NCI-H187 (cell line): ENCODE data around the gene MOB3C.

ENCODE experiments used
- DNase-seq, 2 experiments: peaks; one replicate each; lab custom pipeline; 2025; lab: John Stamatoyannopoulos, UW

Gene MOB3C

DNA sequence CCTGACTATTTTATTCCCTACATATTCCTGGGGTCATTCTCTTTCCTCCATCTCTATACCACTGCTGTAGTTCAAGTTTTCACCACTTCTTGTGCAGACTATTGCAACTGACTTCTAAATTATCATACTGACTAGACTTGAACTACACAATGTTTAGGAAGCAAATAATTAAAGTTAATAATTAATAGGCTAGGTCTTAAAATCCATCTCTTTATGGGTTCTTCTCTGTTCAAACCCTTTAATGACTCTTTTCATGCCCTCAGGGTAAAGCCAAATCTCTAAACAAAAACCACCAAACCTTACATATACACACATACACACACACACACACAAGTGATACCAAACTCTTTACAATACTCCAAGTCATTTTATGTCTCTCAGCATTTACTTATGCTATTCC, 22.3 kb upstream of the MOB3C start:
- DNase-seq, result no peak

DNA sequence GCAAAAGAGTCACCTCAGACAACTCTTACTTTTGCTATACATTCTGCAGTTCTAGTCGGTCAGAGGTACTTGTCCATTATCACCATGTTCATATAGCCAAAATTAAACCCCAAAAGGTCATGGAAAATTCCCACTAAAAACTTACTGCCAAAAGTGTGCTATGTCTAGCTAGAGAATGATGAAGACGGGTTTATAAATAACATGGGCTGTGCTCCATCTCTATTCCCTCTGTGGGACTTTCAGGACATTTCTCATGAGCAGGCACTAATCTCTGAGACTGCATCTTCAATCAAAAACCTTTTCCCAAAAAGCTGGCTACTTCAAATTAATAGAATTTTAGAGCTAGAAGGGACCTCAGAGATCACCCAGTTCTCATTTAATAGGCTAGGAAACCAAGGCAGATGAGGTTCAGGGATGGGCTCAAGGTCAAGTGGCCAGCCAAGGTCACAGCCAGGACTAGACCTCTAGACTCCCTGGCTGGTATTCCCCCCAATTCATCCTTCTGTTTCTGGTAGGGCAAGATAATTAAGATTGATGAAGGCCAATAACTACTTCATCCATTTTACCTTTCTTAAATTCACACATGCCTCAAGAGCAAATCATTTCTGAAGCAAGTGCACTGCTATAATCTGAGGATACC, 21.0 kb upstream of the MOB3C start:
- DNase-seq, result no peak

DNA sequence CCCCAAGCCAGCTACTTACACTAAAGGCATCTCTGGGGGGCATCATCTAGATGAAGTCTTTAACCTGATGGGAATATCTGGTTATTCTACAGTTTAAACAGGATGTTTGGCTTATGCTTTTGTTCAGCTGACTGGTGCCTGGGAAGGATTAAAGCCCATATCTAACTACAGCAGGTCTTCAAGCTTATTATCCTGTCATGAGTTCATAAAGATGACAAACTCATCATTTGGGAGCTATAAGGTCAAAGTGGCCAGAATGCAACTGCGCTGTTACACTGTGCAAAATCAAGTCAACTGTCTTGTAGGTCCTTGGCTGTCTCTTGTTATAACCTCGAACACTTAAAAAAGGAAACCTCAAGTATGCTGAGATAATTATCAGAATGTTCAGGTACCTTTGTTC, 18.6 kb upstream of the MOB3C start:
- no peak for DNase-seq

DNA sequence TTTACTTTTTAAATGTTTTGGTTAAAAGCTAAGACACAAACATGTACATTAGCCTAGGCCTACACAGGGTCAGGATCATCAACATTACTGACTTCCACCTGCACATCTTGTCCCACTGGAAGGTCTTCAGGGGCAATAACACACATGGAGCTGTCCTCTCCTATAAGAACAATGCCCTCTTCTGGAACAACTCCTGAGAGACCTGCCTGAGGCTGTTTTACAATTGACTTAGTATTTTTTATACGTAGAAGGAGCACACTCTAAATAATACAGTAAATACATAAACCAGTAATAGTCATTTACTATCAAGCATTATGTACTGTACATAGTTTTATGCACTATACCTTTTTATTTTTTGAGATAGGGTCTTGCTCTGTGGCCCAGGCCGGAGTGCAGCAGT, 14.1 kb upstream of the MOB3C start:
- no peak for DNase-seq

DNA sequence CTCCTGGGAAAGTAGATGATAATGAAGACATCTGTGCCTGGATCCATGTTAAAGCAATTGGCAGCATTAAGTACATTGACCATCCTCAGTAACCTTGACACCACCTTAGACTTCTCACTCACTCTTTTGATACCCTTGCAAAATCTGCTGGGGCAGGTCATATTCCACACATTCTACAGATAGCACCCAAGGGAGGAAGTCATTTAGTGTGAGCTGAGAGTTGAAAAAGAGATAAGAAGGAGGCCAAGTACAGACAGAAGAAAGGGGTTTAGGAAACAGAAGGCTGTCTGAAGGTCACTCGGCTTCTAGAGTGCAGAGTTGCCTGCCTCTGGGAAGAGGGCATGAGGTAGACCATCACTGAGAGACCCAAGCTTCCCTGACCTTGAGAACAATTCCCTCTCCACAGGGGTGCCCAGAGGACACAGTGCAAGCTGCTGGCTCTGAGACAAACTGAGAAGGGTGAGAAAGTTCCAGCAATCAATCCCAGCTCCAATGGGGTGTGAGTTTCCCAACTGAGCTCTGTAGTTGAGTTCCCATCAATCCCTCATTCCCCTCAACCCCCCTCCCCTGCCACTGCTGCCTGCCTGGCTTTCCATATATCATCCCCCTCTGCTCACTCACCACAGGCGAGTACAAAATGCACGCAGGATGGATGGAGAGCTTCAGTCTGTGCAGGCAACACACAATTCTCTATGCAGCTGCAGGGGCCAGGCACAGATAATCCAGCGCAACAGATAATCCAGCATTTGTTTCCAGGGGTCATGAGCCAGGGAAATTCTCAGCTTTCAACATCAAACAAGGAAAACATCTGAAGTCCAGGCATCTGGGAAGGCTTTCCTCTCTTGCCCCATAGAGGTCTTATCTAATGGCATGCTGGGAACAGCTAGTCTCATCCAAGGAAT, 7.4 kb upstream of the MOB3C start:
- DNase-seq, result no peak

DNA sequence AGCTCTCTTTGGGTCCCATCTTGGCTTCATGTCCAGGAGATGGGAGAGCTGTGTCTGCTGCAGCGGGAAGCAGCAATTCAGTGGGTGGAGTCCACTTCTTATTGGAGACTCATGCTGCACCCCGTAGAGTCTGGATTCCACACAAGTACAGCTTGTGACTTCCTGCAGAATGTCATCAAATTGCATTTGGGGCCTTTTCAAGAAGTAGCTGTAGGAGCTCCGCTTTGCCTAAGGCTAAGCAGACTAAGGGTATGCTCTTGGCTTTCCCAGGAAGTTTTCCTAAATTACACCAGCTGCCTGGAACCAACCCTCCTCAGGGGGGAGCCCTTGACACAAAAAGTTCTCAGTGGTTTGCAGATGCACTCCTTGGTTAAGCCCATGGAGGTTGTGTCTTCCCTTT, 5.7 kb upstream of the MOB3C start:
- no peak for DNase-seq

DNA sequence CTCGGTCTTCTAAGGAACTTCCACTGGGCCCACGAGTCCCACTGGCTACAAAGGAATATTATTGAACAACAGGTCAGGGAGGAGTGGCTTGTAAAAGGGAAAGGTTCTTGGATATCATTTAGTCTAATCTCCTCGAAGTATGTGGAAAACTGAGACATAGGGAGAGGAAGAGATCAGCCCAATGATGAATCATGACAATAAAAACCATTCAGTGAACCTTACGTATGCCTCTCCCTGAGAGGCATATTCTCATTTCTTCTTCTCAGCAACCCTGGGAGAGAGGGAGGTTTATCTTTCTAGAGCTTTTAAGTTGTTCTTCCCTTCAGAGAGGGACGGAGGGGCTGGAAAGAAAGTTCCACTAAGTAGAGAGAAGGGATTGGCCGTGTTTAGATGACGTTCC, 5.3 kb upstream of the MOB3C start:
- no peak for DNase-seq

DNA sequence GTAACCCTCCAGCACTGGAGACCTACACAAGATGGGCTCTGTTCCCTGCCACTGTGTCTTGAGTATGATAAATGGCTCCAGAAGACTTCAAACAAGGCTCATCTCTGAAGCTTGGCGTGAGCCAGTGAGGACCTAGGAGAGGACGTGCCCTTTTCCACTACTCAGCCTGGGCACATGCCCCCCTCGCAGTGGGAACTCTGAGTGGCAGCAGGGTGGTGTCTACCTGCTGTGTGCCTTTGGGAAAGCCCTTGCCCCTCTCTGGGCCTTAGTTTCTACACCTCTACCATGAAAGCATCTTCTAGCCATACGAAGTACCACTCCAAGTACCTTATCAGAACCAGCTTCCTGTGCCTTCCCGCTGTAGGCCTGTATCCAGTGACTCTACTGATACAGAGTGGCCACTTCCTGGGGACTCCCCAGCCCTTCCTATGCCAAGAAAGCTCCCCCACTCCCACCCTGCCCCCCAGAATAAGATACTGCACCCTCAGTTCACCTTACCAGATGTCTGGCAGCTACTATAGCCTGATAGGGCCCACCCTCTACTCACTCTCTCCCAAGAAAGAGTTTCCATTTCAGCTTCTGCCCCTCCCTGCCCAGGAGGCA, 3.1 kb upstream of the MOB3C start:
- no peak for DNase-seq

DNA sequence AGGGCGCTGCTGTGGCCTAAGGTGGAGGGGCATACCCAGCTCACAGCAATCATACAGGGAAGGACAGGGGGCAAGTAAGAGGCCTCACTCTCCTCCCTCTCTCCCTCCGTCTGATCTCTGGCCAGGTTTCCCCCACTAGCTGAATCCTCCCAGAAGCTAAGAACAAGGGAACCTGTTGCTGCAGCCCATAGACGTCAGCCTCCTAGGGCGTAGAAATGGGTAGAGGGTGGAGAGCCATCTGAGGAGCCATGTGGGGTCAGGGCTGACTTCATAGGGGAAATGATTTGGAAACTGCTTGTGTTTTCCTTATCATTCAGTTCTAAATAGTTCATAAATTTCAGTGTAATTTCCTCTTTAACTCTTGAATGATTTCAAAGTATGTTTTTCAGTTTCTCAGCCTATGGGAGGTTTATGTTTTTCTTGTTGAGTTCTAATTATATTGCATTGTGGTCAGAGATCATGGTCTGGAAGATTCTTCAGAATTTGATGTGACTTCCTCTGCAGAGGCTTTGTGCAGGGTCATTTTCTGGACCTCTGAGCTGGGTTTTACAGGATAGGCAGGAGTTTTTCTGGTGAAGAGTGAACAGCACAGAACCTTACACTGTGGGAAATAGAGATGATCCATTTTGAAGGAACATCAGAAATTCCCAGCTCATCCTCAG, 2.3 kb upstream of the MOB3C start:
- DNase-seq, result no peak

DNA sequence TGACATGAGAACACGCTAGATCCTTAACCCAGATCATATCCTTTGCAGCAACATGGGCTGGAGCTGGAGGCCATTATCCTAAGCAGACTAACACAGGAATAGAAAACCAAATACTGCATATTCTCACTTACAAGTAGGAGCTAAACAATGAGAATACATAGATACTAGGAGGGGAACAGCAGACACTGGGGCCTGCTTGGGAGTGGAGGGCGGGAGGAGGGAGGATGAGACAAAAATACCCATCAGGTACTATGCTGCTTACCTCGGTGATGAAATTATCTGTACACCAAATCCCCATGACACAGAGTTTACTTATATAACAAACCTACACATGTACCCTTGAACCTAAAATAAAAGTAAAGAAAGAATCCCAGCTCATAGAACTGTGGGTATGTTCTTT, 1.2 kb upstream of the MOB3C start:
- DNase-seq, result no peak

DNA sequence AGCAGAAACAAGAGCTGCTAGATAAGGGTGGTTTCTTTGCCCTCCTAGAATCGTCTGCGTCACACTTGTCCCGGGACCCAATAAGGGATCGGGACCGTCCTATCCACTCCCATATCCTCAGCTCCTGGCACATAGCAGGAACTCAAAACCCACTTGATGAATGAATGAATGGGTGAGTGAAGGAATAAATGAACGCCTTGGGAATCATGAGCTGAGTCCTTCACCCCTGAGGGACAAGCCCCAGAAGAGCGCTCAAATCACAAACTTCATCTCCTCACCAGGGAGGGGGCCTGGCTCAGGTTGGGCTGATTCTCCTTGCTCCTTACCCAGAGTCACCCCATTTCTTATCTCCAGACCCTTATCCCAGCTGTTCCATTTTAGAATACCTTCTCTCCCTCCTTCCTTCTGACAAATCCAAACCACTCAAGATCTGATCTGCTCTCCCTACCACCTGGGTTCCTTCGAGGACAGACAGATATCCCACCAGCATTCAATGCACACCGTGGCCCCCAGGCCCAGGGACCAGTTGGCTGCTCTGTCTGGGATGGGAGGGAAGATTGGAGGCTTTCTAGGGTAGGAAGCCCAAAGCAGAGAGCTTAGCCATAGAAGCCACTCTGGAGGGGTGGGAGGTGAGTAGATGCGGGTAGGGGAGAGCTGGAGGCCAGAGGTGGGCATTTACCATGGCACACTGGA, 643 bp upstream of the MOB3C start:
- no peak for DNase-seq

DNA sequence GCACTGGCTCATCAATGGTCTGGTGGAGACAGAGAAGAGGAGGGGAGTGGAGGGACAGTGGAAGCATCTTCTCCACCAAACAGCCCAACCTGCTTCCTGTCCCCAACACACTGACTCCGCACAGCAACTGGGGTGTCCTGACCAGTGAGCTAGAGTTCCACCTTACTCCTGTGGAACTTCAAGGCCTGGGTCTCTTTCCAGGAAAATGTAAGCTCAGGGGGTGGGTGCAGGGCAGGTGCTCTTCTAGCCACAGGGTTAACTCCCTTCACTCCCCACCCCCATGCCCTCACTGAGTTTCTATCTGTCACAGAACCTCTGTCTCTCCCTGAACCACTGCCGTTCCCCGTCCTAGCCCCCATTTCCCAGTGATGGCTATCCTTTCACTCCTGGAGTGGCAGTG, 876 bp downstream of the MOB3C start:
- DNase-seq, result no peak

DNA sequence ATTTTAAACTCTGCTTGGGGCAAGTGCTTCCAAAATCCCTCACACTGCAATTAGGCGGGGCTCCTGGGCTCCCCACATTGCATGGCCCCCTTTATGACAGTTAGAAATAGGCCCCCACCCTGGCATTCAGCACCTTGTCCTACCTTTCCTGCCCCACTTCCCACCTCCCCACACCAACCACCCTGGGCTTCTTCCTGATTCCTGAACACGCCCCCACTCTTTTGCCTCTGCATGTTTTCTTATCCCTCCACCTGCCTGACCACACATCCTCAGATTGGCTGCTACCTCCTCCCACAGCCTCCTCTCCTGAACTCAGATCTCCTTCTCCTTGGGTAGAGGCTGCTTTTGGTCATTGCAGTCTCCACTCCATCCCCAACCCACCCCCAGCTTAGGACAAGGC, 1.5 kb downstream of the MOB3C start:
- no peak for DNase-seq

DNA sequence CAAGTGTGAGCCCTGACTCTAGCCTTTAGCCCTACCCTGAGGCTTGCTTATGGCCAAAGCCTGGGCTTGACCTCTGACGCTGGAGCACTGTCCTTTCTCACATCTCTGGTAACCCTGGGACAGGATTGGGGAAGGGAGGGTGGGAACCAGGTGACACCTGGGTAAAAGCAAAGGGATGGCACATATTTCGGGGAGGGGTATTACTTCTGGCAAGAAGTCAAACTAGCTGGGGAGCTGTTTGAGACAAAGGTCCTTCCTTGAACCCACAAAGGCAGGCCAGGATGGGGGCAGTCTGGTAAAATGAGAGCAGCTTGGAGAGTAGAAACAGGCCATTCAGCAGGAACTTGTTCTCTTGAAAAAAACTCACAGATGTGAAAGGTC, 2.0 kb downstream of the MOB3C start:
- DNase-seq, result no peak

DNA sequence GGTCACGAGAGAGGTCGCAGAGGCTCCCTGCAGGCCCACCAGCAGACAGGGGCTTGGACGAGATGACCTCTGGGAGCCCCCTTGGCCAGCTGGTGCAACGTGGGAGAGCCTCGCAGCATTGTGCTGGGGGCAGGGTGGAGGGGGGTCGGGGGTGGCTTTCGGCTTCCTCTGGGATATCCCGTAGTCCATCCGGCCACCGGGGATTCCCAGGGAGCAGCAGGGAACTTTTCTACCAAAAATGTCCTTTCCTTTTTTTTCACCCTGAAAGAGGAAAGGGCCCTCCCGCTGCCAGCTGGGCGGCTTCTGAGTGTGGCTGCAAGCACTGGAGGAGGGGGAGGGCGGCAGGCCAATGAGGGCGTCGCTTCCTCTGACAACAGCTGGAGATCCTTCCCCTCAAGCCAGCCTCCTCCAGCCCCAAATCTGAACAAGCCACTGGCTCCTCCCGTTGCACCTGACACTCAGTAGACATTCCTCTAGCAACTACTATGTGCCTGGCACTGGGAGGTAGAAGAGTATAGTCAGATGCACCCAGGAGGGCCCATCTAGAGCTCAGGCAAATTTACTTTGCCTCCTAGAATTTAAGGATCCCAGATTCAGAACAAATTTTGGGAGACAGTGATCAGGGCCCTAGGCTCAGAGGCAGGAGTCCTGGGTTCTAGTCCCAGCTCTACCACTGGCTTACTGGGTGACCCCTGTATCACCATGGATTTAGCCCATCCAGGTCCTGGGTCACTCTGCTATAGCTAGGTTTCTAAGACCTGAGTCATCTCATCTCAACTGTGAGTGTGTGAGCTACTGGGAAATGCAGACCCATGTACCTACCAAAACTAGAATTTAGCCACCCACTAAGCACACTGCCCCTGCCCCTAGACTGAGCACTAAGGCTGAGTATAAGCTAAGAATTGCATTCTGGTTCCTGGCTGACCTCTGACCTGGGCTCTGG, 2.7 kb downstream of the MOB3C start:
- DNase-seq, result no peak

DNA sequence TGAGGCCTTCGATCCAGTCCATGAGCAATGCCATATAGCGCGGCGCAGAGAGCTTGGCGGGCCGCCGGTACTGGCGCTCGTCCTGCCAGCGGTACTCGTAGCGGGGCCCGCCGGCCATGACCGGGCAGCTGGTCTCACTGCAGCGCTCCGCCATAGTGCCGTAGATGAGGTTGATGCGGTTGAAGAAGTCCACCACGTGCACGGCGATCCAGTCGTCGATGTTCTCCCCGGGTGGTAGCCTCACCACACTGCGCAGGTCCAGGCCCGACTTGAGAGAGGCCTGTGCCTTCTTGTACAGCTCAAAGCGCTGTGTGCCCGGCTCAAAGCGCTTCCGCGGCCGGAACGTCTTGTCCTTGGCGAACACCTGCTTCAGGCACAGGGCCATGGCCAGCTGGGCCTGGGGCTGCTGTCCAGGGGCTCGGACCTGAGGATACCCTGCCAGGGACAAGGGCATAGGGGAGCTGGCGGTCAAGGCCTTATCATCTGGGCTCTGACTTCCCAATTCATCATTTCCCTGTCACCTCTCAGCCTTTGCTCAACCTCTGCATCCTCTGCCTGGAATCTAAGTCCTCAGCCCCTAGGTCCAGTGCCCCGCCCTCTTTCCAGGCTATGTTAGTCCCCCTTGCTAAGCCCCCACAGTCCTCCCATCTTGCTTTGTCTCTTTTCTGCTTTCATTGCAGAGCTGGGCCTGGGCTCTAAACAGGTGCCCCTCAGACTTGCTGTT, 3.5 kb downstream of the MOB3C start:
- DNase-seq, result no peak

DNA sequence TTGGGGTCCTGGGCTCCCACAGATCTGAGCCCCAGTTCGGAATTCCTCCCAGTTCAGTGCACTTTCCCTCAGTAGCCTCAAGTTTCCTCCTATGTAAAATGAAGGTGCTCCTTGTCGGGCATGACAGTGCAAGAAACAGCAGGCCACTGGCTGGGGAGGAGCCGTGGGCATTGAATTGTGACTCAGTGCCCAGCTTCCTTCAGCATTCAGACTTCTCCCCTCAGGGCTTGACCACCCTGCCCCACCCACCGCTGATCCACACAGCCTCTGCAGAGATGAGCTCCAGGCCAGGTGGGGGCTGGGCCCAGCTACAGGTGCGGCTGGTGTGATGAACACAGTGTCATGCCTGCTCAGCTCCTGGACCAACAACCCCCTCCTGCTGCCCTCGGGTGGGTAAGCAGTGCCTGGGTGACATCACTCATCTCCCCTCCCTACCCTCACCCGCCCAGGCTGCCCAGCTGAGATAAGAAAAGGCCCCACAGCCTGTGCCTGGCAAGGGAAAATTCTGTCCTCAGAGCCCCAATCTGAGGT, 4.9 kb downstream of the MOB3C start:
- no peak for DNase-seq

DNA sequence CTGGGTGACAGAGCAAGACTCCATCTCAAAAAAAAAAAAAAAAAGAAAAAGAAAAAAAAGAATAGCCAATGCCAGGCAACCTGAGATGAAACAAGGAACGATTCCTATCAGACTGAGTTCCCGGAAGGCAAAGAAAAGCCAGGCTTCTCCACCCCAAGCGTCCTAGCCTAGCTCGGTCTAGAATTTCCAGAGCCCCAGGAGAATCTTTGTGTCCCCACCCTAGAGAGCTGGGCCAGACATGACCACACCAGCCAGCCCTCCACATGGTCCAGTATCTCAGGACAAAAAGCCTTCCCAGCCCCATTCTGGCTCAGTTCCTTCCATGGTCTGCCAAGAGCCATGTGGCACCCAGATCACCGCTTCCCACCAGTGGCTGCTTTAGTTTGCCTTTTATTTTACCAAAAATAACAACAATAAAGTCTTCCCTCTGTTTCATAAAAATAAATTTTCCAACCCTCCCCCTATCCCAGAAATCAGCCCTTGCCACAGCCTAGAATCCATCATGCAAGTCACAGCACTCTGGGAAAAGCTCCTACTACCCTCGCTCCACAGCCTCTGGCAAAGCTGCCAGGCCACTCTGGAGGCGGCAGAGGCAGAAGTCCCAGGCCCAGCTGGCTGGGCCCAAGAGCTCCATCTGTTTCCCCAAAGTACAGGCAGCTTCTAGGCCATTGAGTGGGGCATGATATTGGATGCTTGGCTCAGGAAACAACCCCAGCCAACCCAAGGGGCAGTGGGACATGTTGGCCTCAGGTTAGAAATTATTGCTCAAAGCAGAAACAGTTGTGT, 9.1 kb downstream of the MOB3C start:
- no peak for DNase-seq

DNA sequence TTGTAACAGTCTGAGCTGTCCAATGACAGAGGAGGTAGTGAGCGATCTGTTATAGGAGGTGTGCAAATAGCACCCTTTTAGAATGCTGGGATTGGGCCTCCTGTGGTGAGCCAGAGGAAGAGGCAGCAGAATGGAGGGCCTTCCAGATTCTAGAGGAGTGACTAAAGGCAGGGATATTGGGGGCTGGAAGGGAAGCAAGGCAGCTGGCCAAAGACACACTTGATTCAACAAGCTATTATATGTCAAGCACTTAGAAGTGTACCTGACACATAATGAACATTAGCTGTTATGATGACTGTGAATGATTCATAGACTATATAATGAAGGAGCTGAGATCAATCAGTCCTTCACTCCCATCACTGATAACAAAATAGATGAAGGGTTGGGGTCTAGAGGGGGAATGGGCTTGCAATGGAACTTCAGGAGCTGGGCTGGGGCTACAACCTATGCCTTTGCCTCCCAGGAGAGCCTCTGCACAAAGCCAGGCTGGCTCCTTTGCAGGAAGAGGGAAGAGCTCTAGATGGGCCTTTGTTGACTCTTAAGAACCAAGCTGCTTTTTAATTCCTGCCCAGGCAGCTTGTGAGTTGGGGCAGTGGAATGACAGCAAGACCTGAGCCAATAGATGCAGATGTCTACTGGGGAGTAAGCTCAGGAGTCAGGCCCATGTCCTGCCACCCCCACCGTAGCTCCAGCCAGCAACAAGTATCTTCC, 10.2 kb downstream of the MOB3C start:
- no peak for DNase-seq
